Astrocyte (in vitro differentiated cells and primary cell): Measurements from ENCODE around the gene SIK3. TPM values are rescaled to one million over a fixed set of nuclear protein-coding genes. Genes with fewer than 3 reads are reported as not detected.

Experiments used
- DNase-seq: peaks from one replicate; pipeline ENCODE4 v3.0.0-alpha.2; 2010; ENCODE audit warnings: low read depth
- FAIRE-seq: peaks from 2 replicates; lab custom pipeline; 2011; peaks lifted over from hg19 to GRCh38; lab: Jason Lieb, UNC
- H2AFZ ChIP-seq: 2 replicates; pipeline ENCODE4 v1.6.0; 2012; ENCODE audit warnings: low read depth, low read length, inconsistent platforms
- H3K27ac ChIP-seq: 2 replicates; pipeline ENCODE4 v1.5.1; 2011; ENCODE audit warnings: low read depth, low read length, inconsistent platforms
- H3K27me3 ChIP-seq: 2 replicates; pipeline ENCODE4 v1.6.0; 2011; ENCODE audit warnings: low read length, inconsistent platforms; ENCODE audit not compliant: insufficient read depth
- H3K36me3 ChIP-seq: 2 replicates; pipeline ENCODE4 v1.5.1; 2011; ENCODE audit warnings: low read length, inconsistent platforms; ENCODE audit not compliant: insufficient read depth
- H3K4me1 ChIP-seq: 2 replicates; pipeline ENCODE4 v1.5.1; 2011; ENCODE audit warnings: low read length, inconsistent platforms; ENCODE audit not compliant: insufficient read depth
- H3K4me2 ChIP-seq: 2 replicates; pipeline ENCODE4 v1.6.0; 2012; ENCODE audit warnings: low read length, inconsistent platforms
- H3K4me3 ChIP-seq: 2 replicates; pipeline ENCODE4 v1.5.1; 2011; ENCODE audit warnings: low read depth, mild to moderate bottlenecking, low read length, inconsistent platforms; ENCODE audit not compliant: insufficient read depth
- H3K79me2 ChIP-seq: 2 replicates; pipeline ENCODE4 v1.6.0; 2012; ENCODE audit warnings: mild to moderate bottlenecking, low read length, inconsistent platforms; ENCODE audit not compliant: insufficient read depth
- H3K9ac ChIP-seq: 2 replicates; pipeline ENCODE4 v1.6.0; 2012; ENCODE audit warnings: mild to moderate bottlenecking, low read length, inconsistent platforms
- H3K9me3 ChIP-seq: 2 replicates; pipeline ENCODE4 v1.5.1; 2012; ENCODE audit warnings: low read depth, mild to moderate bottlenecking, low read length, inconsistent platforms; ENCODE audit not compliant: insufficient read depth
- H4K20me1 ChIP-seq: 2 replicates; pipeline ENCODE4 v1.6.0; 2012; ENCODE audit warnings: low read length, inconsistent platforms; ENCODE audit not compliant: insufficient read depth
- H3K27ac Mint-ChIP-seq: one replicate; pipeline ENCODE4 v1.8.0; 2021; ENCODE audit warnings: mild to moderate bottlenecking, mixed read lengths; ENCODE audit not compliant: unreplicated experiment
- H3K27me3 Mint-ChIP-seq: one replicate; pipeline ENCODE4 v1.8.0; 2021; ENCODE audit warnings: low read depth, mixed read lengths; ENCODE audit not compliant: unreplicated experiment
- H3K36me3 Mint-ChIP-seq: one replicate; pipeline ENCODE4 v1.8.0; 2021; ENCODE audit warnings: low read depth, mixed read lengths; ENCODE audit not compliant: unreplicated experiment
- H3K4me1 Mint-ChIP-seq: one replicate; pipeline ENCODE4 v1.8.0; 2021; ENCODE audit warnings: low read depth, mixed read lengths; ENCODE audit not compliant: unreplicated experiment
- H3K4me3 Mint-ChIP-seq: one replicate; pipeline ENCODE4 v1.8.0; 2021; ENCODE audit warnings: mild to moderate bottlenecking, moderate library complexity, mixed read lengths; ENCODE audit not compliant: unreplicated experiment
- H3K9me3 Mint-ChIP-seq: one replicate; pipeline ENCODE4 v1.8.0; 2021; ENCODE audit warnings: mild to moderate bottlenecking, mixed read lengths; ENCODE audit not compliant: unreplicated experiment
- EZH2 ChIP-seq: IDR thresholded peaks from 2 replicates; pipeline ENCODE4 v1.6.1; 2012; ENCODE audit warnings: mild to moderate bottlenecking, low read length, inconsistent platforms; ENCODE audit not compliant: insufficient read depth
- total RNA-seq: library from RNA; stranded (reverse); gene quantifications from 2 replicates; pipeline ENCODE4 v1.2.1, GENCODE V29; 2021
- TF ChIP-seq, protein P1 (sequence below): IDR thresholded peaks from 2 replicates; pipeline ENCODE4 v1.5.1; 2011; ENCODE audit warnings: low read depth, mild to moderate bottlenecking, inconsistent platforms, low read length, moderate library complexity; ENCODE audit not compliant: insufficient read depth

The SIK3 gene
- total RNA-seq, 1 donor from 2014 or later = 34.4 TPM

DNA sequence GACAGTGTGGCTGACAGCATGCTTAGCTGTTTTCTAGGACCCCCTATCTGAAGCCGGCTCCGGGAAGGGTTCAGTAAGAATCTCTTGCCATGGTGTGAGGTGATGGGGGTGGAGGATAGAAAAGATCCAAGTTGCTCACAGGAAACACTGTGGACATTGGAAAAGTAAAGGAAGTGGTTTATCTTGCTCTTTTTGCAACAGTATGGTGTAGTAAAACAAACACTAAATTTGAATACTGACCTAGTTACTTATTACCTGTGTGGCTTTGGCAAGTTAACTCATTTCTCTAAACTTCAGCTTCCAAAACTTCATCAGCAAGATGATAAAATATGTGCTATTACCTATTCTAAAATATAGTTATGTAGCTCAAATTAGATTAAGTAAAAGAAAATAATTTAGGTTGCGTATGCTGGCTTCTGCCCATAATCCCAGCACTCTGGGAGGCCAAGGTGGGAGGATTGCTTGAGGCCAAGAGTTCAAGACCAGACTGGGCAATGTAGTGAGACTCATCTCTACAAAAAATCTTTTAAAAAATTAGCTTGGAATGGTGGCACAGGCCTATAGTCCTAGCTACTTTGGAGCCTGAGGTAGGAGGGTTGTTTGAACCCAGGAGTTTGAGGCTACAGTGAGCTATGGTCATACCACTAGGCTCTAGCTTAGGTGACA is 209.2 kb downstream of the SIK3 start:
- no peak overlapping the region for H3K27ac ChIP-seq
- H3K9ac ChIP-seq = no peak overlapping the region
- H3K4me1 Mint-ChIP-seq = peaks cover 39% of the 10 kb centered on the region
- H3K27me3 Mint-ChIP-seq = no peaks in the 10 kb centered on the region
- no peak overlapping the region for H3K4me3 ChIP-seq
- TF ChIP-seq EZH2 = no peak
- TF ChIP-seq, protein P1, sequence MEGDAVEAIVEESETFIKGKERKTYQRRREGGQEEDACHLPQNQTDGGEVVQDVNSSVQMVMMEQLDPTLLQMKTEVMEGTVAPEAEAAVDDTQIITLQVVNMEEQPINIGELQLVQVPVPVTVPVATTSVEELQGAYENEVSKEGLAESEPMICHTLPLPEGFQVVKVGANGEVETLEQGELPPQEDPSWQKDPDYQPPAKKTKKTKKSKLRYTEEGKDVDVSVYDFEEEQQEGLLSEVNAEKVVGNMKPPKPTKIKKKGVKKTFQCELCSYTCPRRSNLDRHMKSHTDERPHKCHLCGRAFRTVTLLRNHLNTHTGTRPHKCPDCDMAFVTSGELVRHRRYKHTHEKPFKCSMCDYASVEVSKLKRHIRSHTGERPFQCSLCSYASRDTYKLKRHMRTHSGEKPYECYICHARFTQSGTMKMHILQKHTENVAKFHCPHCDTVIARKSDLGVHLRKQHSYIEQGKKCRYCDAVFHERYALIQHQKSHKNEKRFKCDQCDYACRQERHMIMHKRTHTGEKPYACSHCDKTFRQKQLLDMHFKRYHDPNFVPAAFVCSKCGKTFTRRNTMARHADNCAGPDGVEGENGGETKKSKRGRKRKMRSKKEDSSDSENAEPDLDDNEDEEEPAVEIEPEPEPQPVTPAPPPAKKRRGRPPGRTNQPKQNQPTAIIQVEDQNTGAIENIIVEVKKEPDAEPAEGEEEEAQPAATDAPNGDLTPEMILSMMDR = no peak
- peaks cover 5% of the 10 kb centered on the region for H3K36me3 Mint-ChIP-seq
- H3K9me3 ChIP-seq = no peaks in the 10 kb centered on the region
- H3K4me2 ChIP-seq = no peak overlapping the region
- no peaks in the 10 kb centered on the region for H3K27me3 ChIP-seq
- DNase-seq (no peak), FAIRE-seq (peak; percentile 13)
- H3K9me3 Mint-ChIP-seq = no peaks in the 10 kb centered on the region
- H3K4me1 ChIP-seq = peaks cover 11% of the 10 kb centered on the region
- H3K79me2 ChIP-seq = no peaks in the 10 kb centered on the region
- no peak overlapping the region for H2AFZ ChIP-seq
- no peaks in the 10 kb centered on the region for H3K36me3 ChIP-seq
- H4K20me1 ChIP-seq = no peaks in the 10 kb centered on the region
- H3K4me3 Mint-ChIP-seq = peak overlapping the region; percentile 8
- H3K27ac Mint-ChIP-seq = peak overlapping the region; percentile 95

DNA sequence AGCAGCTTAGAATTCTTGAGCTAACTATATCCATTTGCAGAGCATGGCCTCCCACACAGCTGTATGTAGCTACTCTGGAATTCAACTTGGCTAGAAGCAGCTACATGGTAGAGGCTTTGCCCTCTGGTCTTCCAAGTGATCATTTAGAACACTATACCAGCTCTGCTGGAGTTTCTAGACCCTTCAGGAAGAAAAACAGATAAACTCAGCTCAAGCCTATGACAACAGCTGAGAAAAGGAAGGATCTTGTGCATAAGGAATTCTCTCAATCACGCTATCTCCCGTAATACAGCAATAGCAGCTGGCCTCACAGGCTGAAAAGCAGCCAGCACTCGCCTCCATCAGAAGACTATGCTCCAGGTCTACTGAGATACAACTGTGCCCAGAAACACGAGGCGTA is 210.2 kb downstream of the SIK3 start:
- H3K4me3 ChIP-seq = no peak overlapping the region
- H3K9me3 Mint-ChIP-seq = no peaks in the 10 kb centered on the region
- TF ChIP-seq, protein P1 = no peak
- no peaks in the 10 kb centered on the region for H3K27me3 Mint-ChIP-seq
- no peaks in the 10 kb centered on the region for H4K20me1 ChIP-seq
- H3K36me3 ChIP-seq = no peaks in the 10 kb centered on the region
- peaks cover 32% of the 10 kb centered on the region for H3K4me1 Mint-ChIP-seq
- no peaks in the 10 kb centered on the region for H3K9me3 ChIP-seq
- H3K4me3 Mint-ChIP-seq = no peak overlapping the region
- H2AFZ ChIP-seq = no peak overlapping the region
- no peak overlapping the region for H3K9ac ChIP-seq
- peaks cover 11% of the 10 kb centered on the region for H3K4me1 ChIP-seq
- peaks cover 5% of the 10 kb centered on the region for H3K36me3 Mint-ChIP-seq
- peak overlapping the region; percentile 4 for H3K4me2 ChIP-seq
- H3K79me2 ChIP-seq = no peaks in the 10 kb centered on the region
- peak; percentile 86 for FAIRE-seq
- H3K27ac ChIP-seq = no peak overlapping the region
- H3K27ac Mint-ChIP-seq = peak overlapping the region; percentile 95
- DNase-seq = peak; percentile 67
- H3K27me3 ChIP-seq = no peaks in the 10 kb centered on the region

DNA sequence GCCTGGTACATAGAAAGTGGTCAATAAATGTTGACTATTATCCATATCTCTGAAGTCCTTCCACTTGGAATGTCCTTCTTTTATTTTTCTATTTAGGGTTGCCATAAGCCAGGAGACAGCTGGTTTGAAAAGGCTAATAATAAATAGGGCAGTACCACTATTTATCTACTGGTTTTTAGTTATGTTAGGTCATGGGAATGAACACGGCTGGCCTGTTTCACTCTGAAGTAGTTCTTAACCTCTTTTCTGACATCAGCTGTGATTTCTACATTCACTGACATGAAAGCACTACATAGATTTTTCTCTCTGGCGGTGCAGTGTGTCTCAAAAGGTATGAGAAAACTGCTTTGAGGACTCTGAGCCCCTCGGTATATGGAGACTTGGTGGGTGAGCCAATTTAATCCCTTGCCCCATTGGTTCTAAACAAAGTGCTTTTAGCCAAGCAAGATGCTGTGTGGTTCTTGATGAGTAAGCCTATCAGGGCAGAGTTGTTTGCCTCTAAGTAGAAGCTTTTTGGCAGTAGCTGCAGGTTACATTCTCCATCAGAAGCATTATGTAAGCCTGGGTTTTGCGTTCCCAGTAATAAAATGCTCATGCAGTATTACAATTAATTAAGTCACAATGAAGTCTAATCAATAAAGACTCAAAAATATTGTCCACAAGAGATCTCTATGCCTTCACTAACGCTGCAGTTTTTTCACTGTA is 212.1 kb downstream of the SIK3 start:
- H3K4me2 ChIP-seq = no peak overlapping the region
- no peaks in the 10 kb centered on the region for H3K79me2 ChIP-seq
- no peaks in the 10 kb centered on the region for H3K27me3 ChIP-seq
- H3K27ac ChIP-seq = no peak overlapping the region
- H4K20me1 ChIP-seq = no peaks in the 10 kb centered on the region
- no peaks in the 10 kb centered on the region for H3K9me3 ChIP-seq
- FAIRE-seq = peak; percentile 37
- H3K27me3 Mint-ChIP-seq = no peaks in the 10 kb centered on the region
- H3K4me1 Mint-ChIP-seq = peaks cover 37% of the 10 kb centered on the region
- peak; percentile 80 for DNase-seq
- no peak overlapping the region for H3K4me3 Mint-ChIP-seq
- H3K9me3 Mint-ChIP-seq = no peaks in the 10 kb centered on the region
- no peaks in the 10 kb centered on the region for H3K36me3 ChIP-seq
- TF ChIP-seq, protein P1 = no peak
- TF ChIP-seq EZH2 = no peak
- H3K27ac Mint-ChIP-seq = no peak overlapping the region
- H3K36me3 Mint-ChIP-seq = peaks cover 2% of the 10 kb centered on the region
- no peak overlapping the region for H2AFZ ChIP-seq
- no peak overlapping the region for H3K4me3 ChIP-seq
- peaks cover 16% of the 10 kb centered on the region for H3K4me1 ChIP-seq
- H3K9ac ChIP-seq = no peak overlapping the region
